NCI-H1048 (cell line): ENCODE measurements around the gene KRT78.

ENCODE experiments used
- DNase-seq: peaks from one replicate; lab custom pipeline; 2025; lab: John Stamatoyannopoulos, UW

KRT78 gene

DNA sequence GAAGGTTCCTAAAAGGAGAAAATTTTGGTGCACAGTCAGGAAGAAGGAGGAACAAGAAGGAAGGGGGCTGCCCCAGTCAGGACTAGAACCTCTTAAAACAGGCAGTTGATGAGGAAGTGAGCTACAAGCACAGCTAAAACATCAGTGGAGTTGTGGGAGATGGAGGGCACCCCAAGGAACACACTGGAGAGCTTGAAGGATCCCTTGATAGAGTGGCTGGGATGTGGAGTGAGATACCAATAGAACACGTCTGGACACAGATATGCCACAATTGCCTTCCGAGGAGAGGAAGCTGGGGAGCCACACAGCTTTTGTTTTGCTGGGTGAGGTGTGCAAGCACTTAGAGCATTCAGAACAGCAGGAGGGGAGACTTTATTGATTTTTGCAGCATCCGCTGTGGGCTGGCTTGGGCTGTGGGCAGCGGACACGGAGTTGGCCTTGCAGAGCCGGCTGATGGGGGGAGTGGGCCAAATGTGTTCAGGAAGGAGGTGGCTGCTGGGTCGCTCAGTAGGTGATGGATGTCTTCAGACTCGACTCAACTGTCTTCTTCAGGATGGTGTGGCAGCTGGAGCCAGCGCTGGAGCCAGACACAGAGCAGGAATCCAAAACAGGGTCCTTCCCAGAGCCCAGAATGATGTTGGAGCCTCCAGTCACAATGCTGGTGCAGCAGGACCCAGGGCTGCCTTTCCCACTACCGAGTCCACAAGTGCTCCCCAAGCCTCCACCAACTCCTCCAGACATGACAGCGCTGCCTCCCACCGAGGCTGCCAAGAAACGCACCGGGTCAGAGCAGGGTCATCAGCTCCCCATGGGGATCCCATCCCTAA lies 10.0 kb downstream of the KRT78 start:
- no peak for DNase-seq

DNA sequence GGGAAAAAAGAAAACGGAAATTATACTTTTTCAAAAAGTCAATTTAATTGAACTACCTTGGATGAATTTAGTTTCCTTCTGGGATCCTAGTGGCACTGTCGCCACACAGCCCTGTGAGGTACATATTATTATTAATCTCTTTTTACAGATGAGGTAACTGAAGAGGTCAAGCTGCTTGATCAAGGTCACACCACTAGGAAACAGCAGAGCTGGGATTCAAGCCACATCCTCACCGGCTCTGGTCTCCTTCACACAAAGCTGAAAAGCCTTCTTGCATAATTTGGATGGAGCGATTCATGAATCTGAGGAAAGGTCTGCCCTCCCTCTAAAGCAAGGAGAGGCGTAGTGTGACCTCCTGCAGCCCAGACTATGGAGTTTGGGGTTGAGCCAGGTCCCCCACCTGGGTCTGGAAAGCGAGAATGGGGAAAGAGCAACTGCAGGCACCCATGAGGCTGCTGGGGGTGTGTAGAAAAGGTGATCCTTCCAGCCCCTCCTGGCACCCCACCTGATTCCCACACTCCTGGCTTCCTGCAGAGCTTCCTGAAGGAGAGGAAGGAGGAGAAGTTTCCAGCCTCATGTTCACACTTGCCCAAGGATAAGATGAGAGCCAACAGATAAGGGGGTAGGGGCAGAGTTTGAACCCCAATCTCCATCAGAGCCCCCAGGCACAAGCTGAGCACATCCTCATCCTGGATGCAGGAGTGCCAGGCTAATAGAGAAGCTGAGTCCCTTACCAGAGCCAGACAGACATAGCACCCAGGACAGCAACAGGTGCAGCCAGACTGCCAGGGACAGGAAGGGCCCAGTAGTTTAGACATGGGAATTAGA lies 10.8 kb downstream of the KRT78 start:
- DNase-seq = no peak

DNA sequence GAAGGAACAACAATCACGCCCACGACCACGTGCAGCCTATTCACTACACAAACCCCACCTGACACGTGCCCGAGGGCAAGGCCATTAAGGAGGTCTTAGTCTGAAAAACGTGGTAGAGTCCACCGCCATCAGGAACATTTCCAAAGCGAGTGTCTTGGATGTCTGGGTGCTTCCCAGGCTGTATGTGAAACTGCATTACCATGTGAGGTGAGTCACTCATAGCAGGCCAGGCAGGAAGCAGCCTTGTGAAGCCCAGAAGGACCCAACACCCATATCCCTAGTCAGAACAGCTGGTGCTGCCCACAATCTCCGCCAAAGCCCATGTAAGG lies 11.4 kb downstream of the KRT78 start:
- no peak for DNase-seq

DNA sequence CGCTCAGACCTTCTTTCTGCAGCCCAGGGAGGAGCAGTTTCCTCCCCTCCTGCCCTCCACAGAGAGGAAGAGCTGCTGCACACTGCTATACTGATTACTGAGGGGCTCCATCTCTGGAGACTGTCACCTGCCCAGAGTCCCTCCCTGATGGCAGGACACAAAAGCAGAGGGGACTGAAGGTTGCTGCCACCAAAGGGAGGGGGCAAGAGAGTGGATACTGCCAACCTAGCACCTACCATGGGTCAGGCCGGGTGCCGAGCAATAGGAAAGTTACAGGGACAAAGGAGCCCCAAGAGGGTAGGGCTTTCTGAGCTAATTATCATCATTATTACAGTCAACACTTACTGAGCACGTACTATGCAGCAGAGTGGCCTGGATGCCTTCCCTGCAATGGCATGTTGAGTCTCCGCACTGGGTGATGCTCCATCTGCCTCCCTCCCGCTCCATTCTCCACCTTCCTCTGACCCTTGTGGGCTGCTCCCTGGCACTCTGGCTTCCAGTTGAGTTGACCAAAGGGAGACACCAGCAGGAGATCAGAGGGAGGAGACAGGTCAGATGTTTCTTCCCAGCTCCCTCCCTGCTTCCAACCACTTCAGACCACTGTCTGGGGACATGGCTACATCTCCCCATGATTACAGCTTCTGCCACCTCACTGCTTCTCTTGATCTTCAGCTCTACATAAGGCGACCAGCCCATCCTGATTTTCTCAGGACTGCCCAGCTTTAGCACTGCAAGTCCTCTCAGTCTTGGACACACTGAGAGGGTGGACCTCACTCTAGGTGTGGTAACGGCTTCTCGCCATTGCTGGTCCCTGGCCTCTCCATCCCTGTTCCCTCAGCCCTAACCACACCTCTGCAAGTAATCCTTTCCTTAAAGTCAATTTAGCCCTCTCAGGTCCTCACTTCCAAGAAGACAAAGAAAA lies 12.0 kb downstream of the KRT78 start:
- no peak for DNase-seq

DNA sequence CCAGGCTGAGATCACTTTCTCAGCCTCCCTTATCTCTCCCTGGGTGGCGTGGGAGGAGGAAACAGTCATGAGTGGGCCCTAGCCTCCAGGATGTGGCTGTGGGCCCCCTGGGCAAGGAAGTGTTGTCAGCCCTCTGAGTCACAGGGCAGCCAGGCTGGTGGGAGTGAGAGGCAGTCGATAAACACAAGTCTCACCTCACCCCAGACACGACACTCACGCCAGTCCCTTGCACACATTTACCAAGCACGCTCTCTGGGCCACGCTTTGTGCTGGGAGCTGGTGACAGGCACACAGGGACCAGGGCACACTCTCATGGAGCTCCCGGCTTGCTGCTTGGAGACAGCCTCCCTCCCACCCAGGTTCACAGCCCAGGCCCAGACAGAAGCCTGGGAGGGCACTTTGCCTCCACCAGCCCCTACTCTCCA lies 12.7 kb downstream of the KRT78 start:
- DNase-seq = no peak

DNA sequence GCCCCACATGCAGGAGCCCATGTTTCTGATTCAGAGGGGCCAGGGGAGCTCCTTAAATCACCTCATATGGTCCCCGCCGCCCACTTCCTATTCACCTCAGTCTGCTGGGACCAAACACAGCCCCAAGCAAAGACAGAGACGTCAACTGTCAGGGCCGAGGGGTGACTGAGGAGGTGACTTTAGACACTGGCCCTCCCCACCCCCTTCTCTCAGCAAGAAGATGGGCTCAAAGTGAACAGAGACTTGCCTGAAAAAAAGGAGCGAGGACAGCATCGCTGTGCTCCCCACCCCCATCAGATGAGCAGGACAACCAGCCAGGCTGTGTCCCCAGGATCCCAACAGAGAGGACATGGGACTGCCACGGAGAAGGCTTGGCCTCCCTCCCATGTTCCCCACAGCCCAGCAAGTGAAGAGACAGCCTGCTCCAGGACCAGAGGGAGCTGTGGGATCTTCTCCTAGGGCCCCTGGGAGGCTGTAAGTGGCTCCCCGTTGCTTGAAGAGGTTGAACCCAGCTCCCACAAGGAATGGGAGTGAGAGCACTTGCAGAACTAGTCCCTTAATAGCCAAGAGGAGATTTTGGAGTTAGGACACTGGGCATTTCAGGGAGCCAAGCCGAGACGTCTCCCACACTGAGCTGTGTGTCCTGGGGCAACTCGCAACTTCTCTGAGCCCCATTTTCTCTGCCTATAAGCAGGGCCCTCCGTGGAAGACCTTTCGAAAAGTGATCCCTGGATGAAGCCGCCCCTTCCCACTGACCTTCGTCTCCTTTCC lies 13.3 kb downstream of the KRT78 start:
- DNase-seq = no peak

DNA sequence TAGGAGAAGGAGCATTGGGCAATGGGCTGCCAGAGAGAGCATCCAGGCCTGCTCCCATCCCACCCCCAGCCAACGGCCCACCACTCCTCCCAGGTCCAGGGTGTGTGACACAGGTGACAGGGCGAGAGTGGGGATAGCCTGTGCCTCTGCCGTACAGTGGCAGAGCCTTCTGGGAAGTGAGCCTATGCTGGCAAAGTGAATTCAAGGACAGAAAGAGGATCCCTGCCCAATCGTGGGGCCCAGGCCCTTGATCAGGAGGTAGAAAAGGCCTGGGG lies 14.1 kb downstream of the KRT78 start:
- no peak for DNase-seq

DNA sequence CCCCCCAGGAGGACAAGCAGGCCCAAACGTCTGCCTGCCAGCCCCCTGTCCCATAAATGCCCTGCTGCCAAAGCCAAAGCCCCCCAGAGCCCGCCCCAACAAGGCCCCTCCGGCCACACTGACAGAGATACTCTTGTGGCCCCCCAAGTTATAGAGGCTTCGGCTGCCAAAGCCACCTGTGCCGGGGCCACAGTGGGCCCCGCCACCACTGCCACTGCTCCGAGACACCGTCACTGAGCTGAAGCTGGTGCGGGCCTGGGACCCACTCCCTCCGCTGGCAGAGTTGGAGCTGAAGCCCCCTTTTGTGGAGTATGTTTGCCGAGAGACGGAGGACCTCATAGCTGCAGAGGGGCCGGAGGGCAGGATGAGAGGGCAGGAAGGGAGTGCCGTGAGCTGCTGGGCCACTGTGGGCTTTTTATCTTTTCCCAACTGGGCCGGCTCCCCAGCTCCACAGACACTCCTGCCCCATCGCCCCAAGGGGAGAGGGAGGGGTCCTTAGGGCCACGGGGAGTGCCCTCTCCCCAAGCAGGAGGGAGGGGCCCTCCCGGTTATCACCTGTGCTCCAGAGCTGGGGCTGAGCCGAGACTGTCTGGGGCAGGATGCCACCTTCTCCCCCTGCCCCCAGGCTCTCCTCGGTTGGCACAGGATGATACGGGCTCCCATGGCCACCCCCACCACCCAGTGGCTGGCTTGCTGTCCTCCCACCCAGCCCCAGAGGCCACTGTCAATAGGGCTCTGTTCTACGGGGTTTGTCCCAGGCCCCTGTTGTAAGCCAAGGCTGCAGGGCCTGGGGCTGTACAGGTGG lies 14.7 kb downstream of the KRT78 start, which contains the start of gene KRT79:
KRT79 (minus strand) TSS at position 390 of the 805 bp plus-strand sequence; CDS start at position 339, 51 bp downstream.
- DNase-seq = no peak

DNA sequence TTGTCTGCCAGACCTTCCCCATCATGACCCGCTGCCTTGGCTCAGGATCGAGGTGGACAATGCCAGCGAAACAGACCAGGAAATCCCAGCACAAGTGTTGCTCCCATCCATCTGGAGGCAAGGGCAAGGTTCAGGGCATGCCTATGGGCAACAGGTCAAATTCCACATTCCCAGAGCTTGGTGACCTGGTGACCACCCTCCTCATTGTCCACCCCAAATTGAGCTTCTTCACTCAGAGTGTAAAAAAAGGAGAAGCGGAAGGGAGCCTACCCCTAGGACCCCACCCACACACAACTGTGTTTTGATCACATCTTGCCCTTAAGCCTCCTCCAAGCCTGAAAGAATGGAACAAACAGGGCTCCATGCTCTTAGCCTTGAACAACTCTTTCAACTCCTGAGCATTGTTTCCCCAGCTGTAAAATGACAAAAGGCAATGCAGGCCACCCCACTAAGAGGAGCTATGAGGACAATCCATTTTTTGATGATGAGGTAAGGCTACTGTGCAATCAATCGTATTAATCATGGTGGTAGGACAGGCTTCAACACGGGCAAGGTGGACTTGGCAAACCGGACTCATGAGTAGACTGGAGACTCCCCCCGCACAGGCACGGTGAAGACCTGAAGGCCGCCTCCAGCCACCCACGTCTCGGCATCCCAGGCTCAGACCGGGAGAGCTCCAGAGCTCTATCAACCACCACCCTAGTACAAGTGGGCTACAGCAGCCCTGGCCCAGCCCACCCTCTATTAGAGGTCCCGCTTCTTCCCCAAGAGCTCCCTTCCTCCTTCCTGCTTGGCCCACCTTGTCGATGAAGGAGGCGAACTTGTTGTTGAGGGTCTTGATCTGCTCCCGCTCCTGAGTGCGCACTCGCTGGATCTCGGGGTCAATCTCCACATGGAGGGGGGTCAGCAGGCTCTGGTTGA lies 15.5 kb downstream of the KRT78 start:
- DNase-seq = no peak

DNA sequence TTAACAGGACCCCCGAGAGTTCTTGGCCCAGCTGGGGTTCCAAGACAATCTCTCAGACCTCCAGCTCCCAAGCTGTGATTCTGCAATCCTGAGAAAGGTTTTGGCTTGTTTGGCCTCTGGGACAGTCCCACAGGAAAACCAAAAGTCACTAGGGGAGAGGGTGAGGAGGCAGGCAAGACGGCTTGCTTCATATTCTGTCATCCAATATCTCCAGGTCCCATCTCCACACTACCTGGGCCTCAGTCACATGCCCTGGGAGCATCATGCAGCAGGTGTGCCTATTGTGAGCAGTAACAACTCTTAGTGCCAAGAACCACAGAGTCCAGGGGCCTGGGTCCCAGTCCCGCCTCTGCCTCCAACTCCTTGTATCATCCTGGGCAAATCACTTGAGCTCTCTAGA lies 16.3 kb downstream of the KRT78 start:
- no peak for DNase-seq

DNA sequence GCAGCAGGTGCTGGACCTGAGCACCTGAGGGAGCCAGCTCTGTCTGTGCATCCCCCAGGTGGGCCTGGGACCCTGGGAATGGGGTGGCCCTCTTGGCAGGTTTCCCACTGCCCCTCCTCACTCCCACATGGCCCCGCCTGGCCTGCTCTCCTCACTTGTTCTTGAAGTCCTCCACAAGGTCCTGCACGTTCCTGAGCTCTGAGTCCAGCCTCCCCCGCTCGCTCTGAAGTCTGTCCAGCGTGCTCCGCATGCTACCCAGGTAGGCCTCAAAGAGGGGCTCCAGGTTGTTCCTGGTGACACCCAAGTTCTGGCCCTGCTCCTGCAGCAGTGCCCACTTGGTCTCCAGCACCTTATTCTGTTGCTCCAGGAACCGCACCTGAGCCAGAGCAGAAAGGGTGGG lies 17.5 kb downstream of the KRT78 start:
- DNase-seq = no peak

DNA sequence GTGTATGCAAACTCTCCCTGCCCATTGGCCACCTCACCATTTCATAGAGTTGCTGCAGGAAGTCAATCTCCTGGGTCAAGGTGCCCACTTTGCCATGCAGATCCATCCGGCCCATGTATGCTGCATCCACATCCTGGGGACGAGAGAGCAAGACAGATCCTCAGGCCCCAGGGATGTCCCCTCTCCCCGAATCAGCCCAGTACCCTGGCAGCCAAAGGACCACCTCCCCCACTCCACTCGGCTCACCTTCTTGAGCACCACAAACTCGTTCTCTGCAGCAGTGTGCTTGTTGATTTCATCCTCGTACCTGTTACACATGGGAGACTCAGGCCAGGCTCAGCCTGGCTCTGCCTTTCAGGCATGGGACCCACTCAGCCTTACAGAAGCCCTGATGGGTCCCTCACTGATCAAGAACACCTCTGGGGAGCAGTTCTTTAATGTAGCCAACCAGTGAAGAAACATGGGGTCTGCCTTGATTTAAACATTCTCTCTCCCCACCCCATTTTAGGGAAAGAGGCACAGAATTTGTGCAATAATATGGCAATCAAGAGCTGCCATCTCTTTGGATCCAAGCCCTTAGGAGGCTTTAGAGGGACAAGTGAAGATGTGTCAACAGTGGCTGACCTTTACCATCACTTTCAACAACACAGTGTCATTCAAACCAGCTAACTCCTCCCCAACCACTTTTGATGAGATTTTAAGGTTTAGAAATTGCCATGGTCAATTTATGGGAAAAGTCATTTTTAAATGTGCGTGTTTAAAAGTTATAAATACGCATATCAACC lies 18.6 kb downstream of the KRT78 start:
- DNase-seq = no peak

DNA sequence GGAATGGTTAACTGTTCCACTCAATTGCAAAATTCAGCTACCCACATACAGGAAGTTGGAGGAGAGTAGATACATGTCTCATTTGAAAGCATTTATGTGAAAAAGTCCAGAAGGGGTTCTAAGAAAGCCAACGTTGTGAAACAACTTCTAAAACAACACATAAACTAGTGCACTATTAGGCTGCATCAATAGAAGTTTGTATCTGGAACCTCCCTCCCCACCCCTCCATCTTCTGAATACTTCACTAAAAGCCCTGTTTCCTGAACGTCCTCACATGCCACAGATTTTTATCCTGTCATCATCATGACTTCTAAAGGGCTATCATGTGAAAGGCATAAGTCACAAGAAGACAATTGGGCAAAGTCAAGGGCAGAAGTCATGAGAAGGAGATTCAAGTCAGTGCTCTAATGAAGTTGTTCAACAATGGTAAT lies 20.2 kb downstream of the KRT78 start:
- DNase-seq = no peak

DNA sequence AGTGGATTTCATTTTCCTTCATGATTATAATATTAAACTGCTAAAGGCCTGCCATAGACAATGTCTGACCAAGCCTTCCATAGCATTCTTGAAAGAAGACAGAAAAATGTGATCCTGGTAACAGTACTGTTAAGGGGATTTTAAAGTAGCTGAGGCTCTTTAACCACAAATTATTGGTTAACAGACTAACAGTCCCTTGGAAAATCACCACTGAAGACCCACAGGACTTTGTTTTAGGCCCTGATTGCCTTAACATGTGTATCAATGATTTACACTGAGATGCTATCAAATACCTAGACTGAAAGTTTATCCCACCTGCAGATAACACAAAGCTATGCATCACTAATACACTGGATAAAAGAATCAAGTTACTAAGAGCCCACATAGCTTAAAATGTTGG lies 20.6 kb downstream of the KRT78 start:
- no peak for DNase-seq

DNA sequence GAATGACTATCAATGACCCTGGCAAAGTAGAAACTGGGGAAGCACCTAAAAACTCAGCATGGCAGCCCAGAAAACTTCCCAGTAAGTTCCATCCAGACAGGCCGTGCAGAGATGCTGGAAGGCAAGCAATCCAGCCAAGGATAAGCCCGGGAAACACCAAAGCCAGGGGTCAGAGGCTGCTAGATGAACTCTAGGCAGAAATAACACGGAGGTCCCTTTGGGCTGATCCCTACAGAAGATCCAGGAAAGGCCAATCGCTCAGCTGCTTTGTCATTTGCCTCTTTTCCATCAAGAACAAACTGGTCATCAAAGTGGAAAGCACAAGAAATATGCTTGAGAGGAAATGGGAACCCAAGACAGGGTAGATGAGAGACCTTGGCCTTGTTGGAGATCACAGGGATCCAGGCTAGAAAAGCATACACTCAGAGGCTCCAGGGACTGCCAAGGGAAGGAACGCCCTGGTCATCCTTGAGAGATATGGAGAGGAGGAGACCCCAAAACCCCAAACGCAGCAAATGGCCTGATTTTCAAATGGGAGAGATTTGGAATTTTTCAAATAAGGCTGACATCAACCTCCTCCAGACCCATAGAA lies 21.2 kb downstream of the KRT78 start:
- DNase-seq = no peak

DNA sequence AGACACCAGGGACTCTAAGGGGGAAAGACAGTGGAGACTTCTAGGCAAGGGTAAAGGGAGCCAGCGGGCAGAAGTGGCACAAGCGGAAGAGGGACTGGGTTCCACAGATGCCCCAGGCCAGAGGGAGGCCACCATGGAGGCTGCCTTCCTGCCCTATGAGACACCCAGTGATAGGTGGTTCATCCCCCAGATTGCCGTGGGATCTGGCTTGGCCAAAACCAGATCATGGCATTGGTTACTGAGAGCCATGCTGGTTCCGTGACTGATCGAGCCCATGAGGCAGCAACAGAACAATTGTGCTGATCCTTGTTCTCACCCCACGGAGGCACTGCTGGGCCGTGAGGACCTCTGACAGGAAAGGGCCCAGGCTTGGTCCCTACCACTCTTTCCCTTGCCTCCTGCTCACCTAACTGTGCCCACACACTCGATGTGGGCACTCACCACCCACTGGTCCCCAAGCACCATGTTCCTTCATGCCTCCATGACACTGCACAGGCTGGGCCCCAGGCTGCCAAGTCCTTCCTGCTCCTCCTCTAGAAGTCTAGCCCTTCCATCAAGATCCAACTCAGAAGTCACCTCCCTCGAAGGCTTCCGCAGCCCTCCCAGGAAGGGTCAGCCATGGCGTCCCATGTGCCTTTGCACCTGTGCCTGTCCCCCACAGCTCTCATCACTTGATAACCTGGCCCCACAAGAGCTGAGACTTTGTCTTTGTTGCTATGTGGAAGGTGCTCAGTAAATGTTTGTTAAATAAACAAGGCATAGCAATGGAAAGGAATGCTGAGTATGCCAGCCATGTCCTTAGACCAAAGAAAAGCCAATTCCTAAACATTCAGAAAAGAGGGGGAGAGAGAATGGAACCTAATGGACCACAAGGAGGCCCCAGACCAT lies 21.9 kb downstream of the KRT78 start:
- no peak for DNase-seq

DNA sequence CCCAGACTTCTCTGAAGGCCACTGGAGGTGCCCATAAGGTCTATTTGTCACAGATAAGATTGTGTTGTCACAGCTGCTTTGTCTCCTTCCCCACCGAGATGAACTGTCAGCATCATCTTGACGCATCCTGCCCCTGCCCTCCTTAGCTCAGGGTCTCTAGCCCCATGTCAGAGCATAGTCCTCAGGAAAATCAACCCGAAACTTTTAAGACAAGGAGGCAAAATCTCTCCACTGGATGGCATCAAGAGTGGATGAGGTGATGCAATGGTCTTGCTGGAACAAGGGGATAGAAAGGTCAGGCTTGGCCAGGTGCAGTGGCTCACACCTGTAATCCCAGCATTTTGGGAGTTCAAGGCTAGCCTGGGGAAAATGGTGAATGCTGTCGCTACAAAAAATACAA lies 22.8 kb downstream of the KRT78 start:
- no peak for DNase-seq
